Liver (tissue), 9 donors: ENCODE results near the gene EHF. TPM values are rescaled to one million over a fixed set of nuclear protein-coding genes. Genes with fewer than 3 reads are reported as not detected.

Experiments used
- DNase-seq: peaks from one replicate; pipeline ENCODE4 v3.0.0-alpha.2; 2017; ENCODE audit warnings: low spot score
- H3K27ac ChIP-seq, 2 donors: one replicate each; pipeline ENCODE4 v1.7.0; 2013; ENCODE audit warnings: inconsistent platforms in 2 of 2, low read length in 2 of 2, control low read depth in 1 of 2, low read depth in 1 of 2, mild to moderate bottlenecking in 1 of 2
- H3K27me3 ChIP-seq, 4 donors: one replicate each; pipeline versions ENCODE4 v1.6.1 to v1.7.0; 2013; ENCODE audit warnings: low read length in 3 of 4, inconsistent platforms in 1 of 4, mild to moderate bottlenecking in 1 of 4, moderate library complexity in 1 of 4; ENCODE audit not compliant: control insufficient read depth in 4 of 4, insufficient read depth in 4 of 4
- H3K36me3 ChIP-seq, 4 donors: one replicate each; pipeline versions ENCODE4 v1.6.1 to v1.7.0; 2013; ENCODE audit warnings: low read length in 3 of 4, mild to moderate bottlenecking in 3 of 4, low read depth in 1 of 4, moderate library complexity in 1 of 4; ENCODE audit not compliant: control insufficient read depth in 4 of 4, insufficient read depth in 3 of 4
- H3K4me1 ChIP-seq, 4 donors: one replicate each; pipeline versions ENCODE4 v1.6.1 to v1.7.0; 2013; ENCODE audit warnings: low read length in 3 of 4, mild to moderate bottlenecking in 3 of 4, moderate library complexity in 1 of 4; ENCODE audit not compliant: control insufficient read depth in 4 of 4, insufficient read depth in 4 of 4
- H3K4me3 ChIP-seq, 3 donors: one replicate each; pipeline versions ENCODE4 v1.6.1 to v1.7.0; 2013; ENCODE audit warnings: low read length in 3 of 3, control low read depth in 1 of 3, low read depth in 1 of 3, mild to moderate bottlenecking in 1 of 3
- H3K9ac ChIP-seq, 2 donors: one replicate each; pipeline ENCODE4 v1.7.0; 2013; ENCODE audit warnings: low read length in 2 of 2, mild to moderate bottlenecking in 2 of 2, moderate library complexity in 2 of 2, control low read depth in 1 of 2, low read depth in 1 of 2
- H3K9me3 ChIP-seq, 4 donors: one replicate each; pipeline versions ENCODE4 v1.6.1 to v1.7.0; 2013; ENCODE audit warnings: low read length in 3 of 4; ENCODE audit not compliant: control insufficient read depth in 4 of 4
- CTCF ChIP-seq: fragments of 150-350 bp; IDR thresholded peaks from 2 replicates; pipeline ENCODE4 v1.5.1; 2017; ENCODE audit warnings: improper control_type of control experiment, low read depth, low read length; ENCODE audit not compliant: missing input control
- EGR1 ChIP-seq, 2 donors: IDR thresholded peaks; 2 replicates each; pipeline ENCODE4 v1.6.1; 2016 to 2018; ENCODE audit warnings: antibody characterized with exemption in 2 of 2, low read depth in 2 of 2
- FOXA2 ChIP-seq: IDR thresholded peaks from 2 replicates; pipeline ENCODE4 v1.6.1; 2016; ENCODE audit warnings: antibody characterized with exemption
- HNF4G ChIP-seq: IDR thresholded peaks from 2 replicates; pipeline ENCODE4 v1.6.1; 2016; ENCODE audit warnings: antibody characterized with exemption
- JUND ChIP-seq, 2 donors: IDR thresholded peaks; 2 replicates each; pipeline ENCODE4 v1.6.1; 2016; ENCODE audit warnings: antibody characterized with exemption in 2 of 2
- NR2F2 ChIP-seq: IDR thresholded peaks from 2 replicates; pipeline ENCODE4 v1.6.1; 2016; ENCODE audit warnings: antibody characterized with exemption
- RAD21 ChIP-seq, 2 donors: IDR thresholded peaks; 2 replicates each; pipeline ENCODE4 v1.6.1; 2016; ENCODE audit warnings: antibody characterized with exemption in 2 of 2, mild to moderate bottlenecking in 2 of 2
- RXRA ChIP-seq, 2 donors: IDR thresholded peaks; 2 replicates each; pipeline ENCODE4 v1.6.1; 2017 to 2018; ENCODE audit warnings: antibody characterized with exemption in 2 of 2, mild to moderate bottlenecking in 1 of 2
- SP1 ChIP-seq: IDR thresholded peaks from 2 replicates; pipeline ENCODE4 v1.6.1; 2018; ENCODE audit warnings: antibody characterized with exemption, mild to moderate bottlenecking
- TAF1 ChIP-seq: conservative IDR thresholded peaks from 2 replicates; pipeline ENCODE4 v1.6.1; 2016; ENCODE audit warnings: antibody characterized with exemption, mild to moderate bottlenecking
- YY1 ChIP-seq: IDR thresholded peaks from 2 replicates; pipeline ENCODE4 v1.6.1; 2016; ENCODE audit warnings: antibody characterized with exemption, mild to moderate bottlenecking
- ZBTB33 ChIP-seq: IDR thresholded peaks from 2 replicates; pipeline ENCODE4 v1.6.1; 2016; ENCODE audit warnings: antibody characterized with exemption
- WGBS: extraction: QIAGEN DNeasy Blood & Tissue Kit; methylation state at CpG from one replicate; pipeline ENCODE4 v1.1.7; 2013; 5-methylcytosine and 5-hydroxymethylcytosine counted together
- polyA plus RNA-seq, 2 donors: library from polyadenylated mRNA; stranded (reverse) in 1 of 2; unstranded in 1 of 2; fragments of 200-250 nt in 1 of 2; fragments of >200 nt in 1 of 2; fragmentation: Nextera tagmentation in 1 of 2; extraction: Ambion mirVana in 1 of 2; gene quantifications; one replicate each; pipeline versions ENCODE4 v1.2.1 to v1.2.3, GENCODE V29; 2013 to 2015
- total RNA-seq, 2 donors: library from RNA; depleted of rRNA; stranded (reverse); fragments of >200 nt; gene quantifications; one replicate each; pipeline ENCODE4 v1.2.3, GENCODE V29; 2014
- TF ChIP-seq, protein P1 (sequence below): IDR thresholded peaks from 2 replicates; pipeline ENCODE4 v1.6.1; 2016; ENCODE audit warnings: antibody characterized with exemption, mild to moderate bottlenecking
- TF ChIP-seq, protein P2 (sequence below): IDR thresholded peaks from 2 replicates; pipeline ENCODE4 v1.6.1; 2016; ENCODE audit warnings: antibody characterized with exemption
- TF ChIP-seq, protein P3 (sequence below): IDR thresholded peaks from 2 replicates; pipeline ENCODE4 v1.6.1; 2016; ENCODE audit warnings: antibody characterized with exemption
- donor health status: healthy.
- donor health status: healthy.
- donor health status: healthy.
- donor health status: healthy.
- donor health status: healthy.

Gene EHF
- total and polyA plus RNA-seq, 4 donors = 0.85 to 5.9 (median 2.6) TPM

DNA sequence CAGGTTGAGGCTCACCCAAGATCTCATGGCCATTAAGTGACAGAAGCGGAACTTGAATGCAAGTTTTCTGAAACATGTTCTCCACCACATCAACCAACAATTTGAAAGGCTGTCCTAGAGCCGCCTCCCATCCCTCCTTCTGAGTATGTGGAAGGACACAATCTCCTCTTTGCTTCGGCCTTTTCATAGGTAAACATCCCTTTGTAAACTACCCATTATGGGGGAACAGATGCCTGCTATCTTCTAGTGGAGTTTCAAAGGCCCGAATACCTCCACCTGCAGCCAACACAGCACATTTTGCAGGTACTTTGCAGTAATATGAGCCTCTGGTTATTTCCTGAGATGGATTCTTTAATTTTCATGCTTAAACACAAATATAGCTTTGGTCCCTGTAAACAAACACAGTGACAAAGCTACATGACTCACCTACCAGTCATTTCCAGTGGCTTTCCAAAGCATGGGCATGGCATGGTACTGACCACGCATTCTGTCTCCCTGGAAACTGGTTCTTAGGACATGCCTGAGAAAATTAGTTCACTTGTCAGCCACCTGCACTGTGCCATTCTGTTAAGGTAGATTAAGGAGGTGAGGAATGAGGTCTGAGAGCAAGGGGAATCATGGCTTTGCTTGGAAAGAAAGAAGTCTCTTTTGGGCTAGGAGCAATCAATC is 60.2 kb downstream of the EHF start:
- Histone ChIP-seq H3K9ac (no peak overlapping the region), H3K36me3 (no peaks in the 10 kb centered on the region), H3K9me3 (no peaks in the 10 kb centered on the region), H3K27me3 (no peaks in the 10 kb centered on the region), H3K27ac (no peak overlapping the region), H3K4me3 (no peak overlapping the region), H3K4me1 (no peaks in the 10 kb centered on the region)
- 84% methylated on average over 5 of the region's 5 CpGs for WGBS
- no peak for DNase-seq
- TF ChIP-seq FOXA2 = no peak
- TF ChIP-seq, protein P1, sequence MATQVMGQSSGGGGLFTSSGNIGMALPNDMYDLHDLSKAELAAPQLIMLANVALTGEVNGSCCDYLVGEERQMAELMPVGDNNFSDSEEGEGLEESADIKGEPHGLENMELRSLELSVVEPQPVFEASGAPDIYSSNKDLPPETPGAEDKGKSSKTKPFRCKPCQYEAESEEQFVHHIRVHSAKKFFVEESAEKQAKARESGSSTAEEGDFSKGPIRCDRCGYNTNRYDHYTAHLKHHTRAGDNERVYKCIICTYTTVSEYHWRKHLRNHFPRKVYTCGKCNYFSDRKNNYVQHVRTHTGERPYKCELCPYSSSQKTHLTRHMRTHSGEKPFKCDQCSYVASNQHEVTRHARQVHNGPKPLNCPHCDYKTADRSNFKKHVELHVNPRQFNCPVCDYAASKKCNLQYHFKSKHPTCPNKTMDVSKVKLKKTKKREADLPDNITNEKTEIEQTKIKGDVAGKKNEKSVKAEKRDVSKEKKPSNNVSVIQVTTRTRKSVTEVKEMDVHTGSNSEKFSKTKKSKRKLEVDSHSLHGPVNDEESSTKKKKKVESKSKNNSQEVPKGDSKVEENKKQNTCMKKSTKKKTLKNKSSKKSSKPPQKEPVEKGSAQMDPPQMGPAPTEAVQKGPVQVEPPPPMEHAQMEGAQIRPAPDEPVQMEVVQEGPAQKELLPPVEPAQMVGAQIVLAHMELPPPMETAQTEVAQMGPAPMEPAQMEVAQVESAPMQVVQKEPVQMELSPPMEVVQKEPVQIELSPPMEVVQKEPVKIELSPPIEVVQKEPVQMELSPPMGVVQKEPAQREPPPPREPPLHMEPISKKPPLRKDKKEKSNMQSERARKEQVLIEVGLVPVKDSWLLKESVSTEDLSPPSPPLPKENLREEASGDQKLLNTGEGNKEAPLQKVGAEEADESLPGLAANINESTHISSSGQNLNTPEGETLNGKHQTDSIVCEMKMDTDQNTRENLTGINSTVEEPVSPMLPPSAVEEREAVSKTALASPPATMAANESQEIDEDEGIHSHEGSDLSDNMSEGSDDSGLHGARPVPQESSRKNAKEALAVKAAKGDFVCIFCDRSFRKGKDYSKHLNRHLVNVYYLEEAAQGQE = no peak
- no peak for TF ChIP-seq TAF1
- no peak for TF ChIP-seq YY1
- TF ChIP-seq JUND (IDR thresholded peaks at IDR 0.05) = no peak
- no peak for TF ChIP-seq CTCF
- TF ChIP-seq, protein P2, sequence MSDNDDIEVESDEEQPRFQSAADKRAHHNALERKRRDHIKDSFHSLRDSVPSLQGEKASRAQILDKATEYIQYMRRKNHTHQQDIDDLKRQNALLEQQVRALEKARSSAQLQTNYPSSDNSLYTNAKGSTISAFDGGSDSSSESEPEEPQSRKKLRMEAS = no peak

GRCh38 chr11:34682825-34683224 is 61.9 kb downstream of the EHF start:
- 78% methylated on average over 2 of the region's 2 CpGs for WGBS
- H3K9ac ChIP-seq = no peak overlapping the region

More at GRCh38 chr11:34682825-34683224, 61.9 kb downstream of the EHF start:
- TF ChIP-seq YY1 (no peak), EGR1 (IDR thresholded peaks at IDR 0.05; ENCODE audit: low read depth in 2 of 2) (no peak), HNF4G (no peak), NR2F2 (no peak), JUND (IDR thresholded peaks at IDR 0.05) (no peak), RAD21 (IDR thresholded peaks at IDR 0.05) (no peak), SP1 (no peak), ZBTB33 (no peak), RXRA (IDR thresholded peaks at IDR 0.05) (no peak)
- TF ChIP-seq, protein P2 = no peak
- TF ChIP-seq, protein P3, sequence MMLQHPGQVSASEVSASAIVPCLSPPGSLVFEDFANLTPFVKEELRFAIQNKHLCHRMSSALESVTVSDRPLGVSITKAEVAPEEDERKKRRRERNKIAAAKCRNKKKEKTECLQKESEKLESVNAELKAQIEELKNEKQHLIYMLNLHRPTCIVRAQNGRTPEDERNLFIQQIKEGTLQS = no peak
- DNase-seq = no peak
- Histone ChIP-seq H3K4me1 (no peaks in the 10 kb centered on the region), H3K36me3 (no peaks in the 10 kb centered on the region), H3K4me3 (no peak overlapping the region), H3K27ac (no peak overlapping the region), H3K9me3 (no peaks in the 10 kb centered on the region), H3K27me3 (no peaks in the 10 kb centered on the region)
